ENCODE measurements around the gene MRTO4. TPM values are rescaled to one million over a fixed set of nuclear protein-coding genes. Genes with fewer than 3 reads are reported as not detected.
A peak's percentile ranks its signal among the peaks of the same experiment; 100 is the strongest.

The MRTO4 gene
- total and polyA plus RNA-seq, 2 of the 13 experiments (the other 11 are each of a cell fraction or from before 2014, with no cell fraction given): 28.1 to 59.2 TPM

DNA sequence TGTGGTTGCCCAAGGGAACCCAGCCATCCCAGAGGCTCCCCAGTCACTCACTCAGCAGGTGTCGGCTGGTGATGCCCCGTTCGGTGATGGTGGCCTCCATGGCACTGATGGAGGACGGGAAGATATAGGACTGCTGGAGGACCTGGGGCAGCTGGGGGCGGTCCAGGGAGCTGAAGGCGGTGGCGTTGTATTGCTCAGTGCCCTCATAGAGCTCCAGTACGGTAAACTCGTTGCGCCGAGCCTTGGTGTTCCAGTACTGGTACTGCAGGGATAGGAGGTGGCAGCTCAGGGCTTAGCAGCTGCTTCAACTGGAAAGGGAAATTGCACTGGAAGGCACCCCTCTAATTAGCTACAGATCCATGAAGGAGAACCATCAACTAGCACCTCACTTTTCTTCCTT lies 29.0 kb upstream of the MRTO4 start (continued):
- TF ChIP-seq ZSCAN21 (CRISPR knock-in tag; IDR thresholded peaks at IDR 0.05; ENCODE audit: borderline replicate concordance) (peak; percentile 31; the same call in 1 of the 2 replicates), RBM22 (optimal IDR thresholded peaks at IDR 0.05; ENCODE audit: low read length) (peak; percentile 30)
- TF ChIP-seq, protein P1, sequence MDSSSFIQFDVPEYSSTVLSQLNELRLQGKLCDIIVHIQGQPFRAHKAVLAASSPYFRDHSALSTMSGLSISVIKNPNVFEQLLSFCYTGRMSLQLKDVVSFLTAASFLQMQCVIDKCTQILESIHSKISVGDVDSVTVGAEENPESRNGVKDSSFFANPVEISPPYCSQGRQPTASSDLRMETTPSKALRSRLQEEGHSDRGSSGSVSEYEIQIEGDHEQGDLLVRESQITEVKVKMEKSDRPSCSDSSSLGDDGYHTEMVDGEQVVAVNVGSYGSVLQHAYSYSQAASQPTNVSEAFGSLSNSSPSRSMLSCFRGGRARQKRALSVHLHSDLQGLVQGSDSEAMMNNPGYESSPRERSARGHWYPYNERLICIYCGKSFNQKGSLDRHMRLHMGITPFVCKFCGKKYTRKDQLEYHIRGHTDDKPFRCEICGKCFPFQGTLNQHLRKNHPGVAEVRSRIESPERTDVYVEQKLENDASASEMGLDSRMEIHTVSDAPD (CRISPR knock-in tag; IDR thresholded peaks at IDR 0.05): no peak

DNA sequence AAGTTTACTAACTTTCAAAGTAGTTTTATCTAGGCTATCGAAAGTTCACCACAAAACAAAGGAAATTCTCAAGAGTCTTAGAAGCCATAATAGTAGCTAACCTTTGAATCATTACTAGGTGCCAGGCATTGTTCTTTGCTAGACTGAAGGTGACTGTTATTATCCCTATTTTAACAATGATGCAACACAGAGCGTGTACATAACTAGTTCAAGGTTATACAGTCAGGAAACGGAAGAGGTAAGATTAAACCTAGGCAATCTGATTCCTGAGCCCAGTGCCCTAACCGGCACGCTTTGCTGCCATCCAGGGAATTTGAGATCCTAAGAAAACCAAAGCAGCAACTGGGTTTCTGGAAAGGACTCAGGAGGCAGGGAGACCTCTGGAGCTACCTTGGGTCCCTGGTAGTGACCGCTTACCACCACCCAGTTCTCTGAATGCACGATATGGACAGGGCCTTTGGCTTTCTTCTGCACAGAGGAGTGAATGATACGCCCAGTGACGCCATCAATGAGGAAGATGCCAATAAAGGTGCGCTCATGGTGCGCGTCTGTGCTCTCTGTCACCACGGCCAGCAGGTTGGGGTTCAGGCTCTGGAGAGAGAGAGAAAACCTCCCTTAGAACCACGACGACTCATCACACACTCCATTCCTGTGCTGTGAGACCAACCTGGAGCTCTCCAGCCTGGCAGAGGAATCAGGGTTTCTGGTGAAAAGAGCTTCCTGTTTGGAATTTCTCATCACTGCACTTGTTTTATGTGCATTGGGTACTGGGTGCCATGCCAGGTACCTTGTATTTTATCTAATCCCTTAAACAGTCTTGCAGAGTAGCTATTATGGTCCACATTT lies 28.4 kb upstream of the MRTO4 start:
- DNase-seq (ENCODE audit: low spot score): peak; percentile 70
- in situ Hi-C loops (cut with HindIII; ENCODE audit: extremely low pct_ligation_motif_present, low pct_unique_long_range_greater_than_20kb) (no loop called here), intact Hi-C loops (cut with micrococcal nuclease; ENCODE audit: unreplicated experiment) (no loop called here)
- Histone ChIP-seq H3K79me2 (ENCODE audit: insufficient read depth, low read length) (no peaks in the 10 kb centered on the region), H3K9me3 (ENCODE audit: low read length) (no peaks in the 10 kb centered on the region), H3K9ac (ENCODE audit: insufficient read depth, low read depth, low read length) (no peak overlapping the region; the same call in 1 of the 2 replicates), H3K4me3 (replicated peaks in 1 of 3; ENCODE audit: insufficient read depth in 1 of 3, low read depth in 2 of 3, low read length in 3 of 3) (no peak overlapping the region), H3K27ac (ENCODE audit: extremely low read length, insufficient read depth, low read length) (peak overlapping the region; percentile 61), H3K27me3 (ENCODE audit: control insufficient read depth in 1 of 2, insufficient read depth in 2 of 2, low read length in 2 of 2) (no peaks in the 10 kb centered on the region), H3K36me3 (replicated peaks in 1 of 2; ENCODE audit: control insufficient read depth in 1 of 2, insufficient read depth in 2 of 2, low read length in 2 of 2) (peaks cover 37 to 87% of the 10 kb centered on the region in 2 experiments), H3K4me2 (ENCODE audit: low read depth, low read length) (0 out of 2 replicates have a peak overlapping the region, but pooled peaks have one; percentile 1), H3K4me1 (ENCODE audit: insufficient read depth, low read length) (peaks cover 27% of the 10 kb centered on the region), H4K20me1 (ENCODE audit: insufficient read depth, low read length) (no peaks in the 10 kb centered on the region), H2AFZ (ENCODE audit: low read length) (no peak overlapping the region)
- FAIRE-seq: peak; percentile 32
- ChIA-PET CTCF (ENCODE audit: low intra/inter-chr PET ratio, low total read pairs) (no interaction called here), POLR2A (interaction anchor here (1.0 to 2.3 kb wide), 5 partner anchors 9 to 89 kb away, joined by 3 to 11 read pairs (median 4); partner anchors contain the start of genes EMC1, MRTO4 and UBR4)
- peak; percentile 83 for ATAC-seq
- 78% methylated on average over 14 of the region's 15 CpGs for WGBS (ENCODE audit: low lambda C conversion rate)
- no TSS peak for BruUV-seq (replicated peaks)
- TF ChIP-seq MED13 (CRISPR knock-in tag; IDR thresholded peaks at IDR 0.05): no peak
- TF ChIP-seq TCF12 (IDR thresholded peaks at IDR 0.05): no peak
- TF ChIP-seq TCF12 (CRISPR knock-in tag; IDR thresholded peaks at IDR 0.05): no peak
- TF ChIP-seq ZNF225 (CRISPR knock-in tag; IDR thresholded peaks at IDR 0.05): no peak
- TF ChIP-seq ZNF781 (CRISPR knock-in tag; IDR thresholded peaks at IDR 0.05; ENCODE audit: borderline replicate concordance, not compliant biosample characterization): no peak
- TF ChIP-seq, protein P2, sequence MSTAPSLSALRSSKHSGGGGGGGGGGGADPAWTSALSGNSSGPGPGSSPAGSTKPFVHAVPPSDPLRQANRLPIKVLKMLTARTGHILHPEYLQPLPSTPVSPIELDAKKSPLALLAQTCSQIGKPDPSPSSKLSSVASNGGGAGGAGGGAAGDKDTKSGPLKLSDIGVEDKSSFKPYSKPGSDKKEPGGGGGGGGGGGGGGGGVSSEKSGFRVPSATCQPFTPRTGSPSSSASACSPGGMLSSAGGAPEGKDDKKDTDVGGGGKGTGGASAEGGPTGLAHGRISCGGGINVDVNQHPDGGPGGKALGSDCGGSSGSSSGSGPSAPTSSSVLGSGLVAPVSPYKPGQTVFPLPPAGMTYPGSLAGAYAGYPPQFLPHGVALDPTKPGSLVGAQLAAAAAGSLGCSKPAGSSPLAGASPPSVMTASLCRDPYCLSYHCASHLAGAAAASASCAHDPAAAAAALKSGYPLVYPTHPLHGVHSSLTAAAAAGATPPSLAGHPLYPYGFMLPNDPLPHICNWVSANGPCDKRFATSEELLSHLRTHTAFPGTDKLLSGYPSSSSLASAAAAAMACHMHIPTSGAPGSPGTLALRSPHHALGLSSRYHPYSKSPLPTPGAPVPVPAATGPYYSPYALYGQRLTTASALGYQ (CRISPR knock-in tag; IDR thresholded peaks at IDR 0.05): no peak
- TF ChIP-seq TGIF2 (CRISPR knock-in tag; IDR thresholded peaks at IDR 0.05): no peak
- TF ChIP-seq IRX3 (CRISPR knock-in tag; IDR thresholded peaks at IDR 0.05; ENCODE audit: borderline replicate concordance, low read depth): no peak
- TF ChIP-seq, protein P3, sequence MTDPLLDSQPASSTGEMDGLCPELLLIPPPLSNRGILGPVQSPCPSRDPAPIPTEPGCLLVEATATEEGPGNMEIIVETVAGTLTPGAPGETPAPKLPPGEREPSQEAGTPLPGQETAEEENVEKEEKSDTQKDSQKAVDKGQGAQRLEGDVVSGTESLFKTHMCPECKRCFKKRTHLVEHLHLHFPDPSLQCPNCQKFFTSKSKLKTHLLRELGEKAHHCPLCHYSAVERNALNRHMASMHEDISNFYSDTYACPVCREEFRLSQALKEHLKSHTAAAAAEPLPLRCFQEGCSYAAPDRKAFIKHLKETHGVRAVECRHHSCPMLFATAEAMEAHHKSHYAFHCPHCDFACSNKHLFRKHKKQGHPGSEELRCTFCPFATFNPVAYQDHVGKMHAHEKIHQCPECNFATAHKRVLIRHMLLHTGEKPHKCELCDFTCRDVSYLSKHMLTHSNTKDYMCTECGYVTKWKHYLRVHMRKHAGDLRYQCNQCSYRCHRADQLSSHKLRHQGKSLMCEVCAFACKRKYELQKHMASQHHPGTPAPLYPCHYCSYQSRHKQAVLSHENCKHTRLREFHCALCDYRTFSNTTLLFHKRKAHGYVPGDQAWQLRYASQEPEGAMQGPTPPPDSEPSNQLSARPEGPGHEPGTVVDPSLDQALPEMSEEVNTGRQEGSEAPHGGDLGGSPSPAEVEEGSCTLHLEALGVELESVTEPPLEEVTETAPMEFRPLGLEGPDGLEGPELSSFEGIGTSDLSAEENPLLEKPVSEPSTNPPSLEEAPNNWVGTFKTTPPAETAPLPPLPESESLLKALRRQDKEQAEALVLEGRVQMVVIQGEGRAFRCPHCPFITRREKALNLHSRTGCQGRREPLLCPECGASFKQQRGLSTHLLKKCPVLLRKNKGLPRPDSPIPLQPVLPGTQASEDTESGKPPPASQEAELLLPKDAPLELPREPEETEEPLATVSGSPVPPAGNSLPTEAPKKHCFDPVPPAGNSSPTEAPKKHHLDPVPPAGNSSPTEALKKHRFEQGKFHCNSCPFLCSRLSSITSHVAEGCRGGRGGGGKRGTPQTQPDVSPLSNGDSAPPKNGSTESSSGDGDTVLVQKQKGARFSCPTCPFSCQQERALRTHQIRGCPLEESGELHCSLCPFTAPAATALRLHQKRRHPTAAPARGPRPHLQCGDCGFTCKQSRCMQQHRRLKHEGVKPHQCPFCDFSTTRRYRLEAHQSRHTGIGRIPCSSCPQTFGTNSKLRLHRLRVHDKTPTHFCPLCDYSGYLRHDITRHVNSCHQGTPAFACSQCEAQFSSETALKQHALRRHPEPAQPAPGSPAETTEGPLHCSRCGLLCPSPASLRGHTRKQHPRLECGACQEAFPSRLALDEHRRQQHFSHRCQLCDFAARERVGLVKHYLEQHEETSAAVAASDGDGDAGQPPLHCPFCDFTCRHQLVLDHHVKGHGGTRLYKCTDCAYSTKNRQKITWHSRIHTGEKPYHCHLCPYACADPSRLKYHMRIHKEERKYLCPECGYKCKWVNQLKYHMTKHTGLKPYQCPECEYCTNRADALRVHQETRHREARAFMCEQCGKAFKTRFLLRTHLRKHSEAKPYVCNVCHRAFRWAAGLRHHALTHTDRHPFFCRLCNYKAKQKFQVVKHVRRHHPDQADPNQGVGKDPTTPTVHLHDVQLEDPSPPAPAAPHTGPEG (CRISPR knock-in tag; IDR thresholded peaks at IDR 0.05): no peak
